GM12872 (cell line): ENCODE results near the gene DDAH1.

Experiments
- TF ChIP-seq, protein P1 (sequence below): IDR thresholded peaks from 3 replicates; pipeline ENCODE4 v1.5.1; 2011; ENCODE audit warnings: low read depth, mild to moderate bottlenecking, low read length, moderate library complexity; ENCODE audit not compliant: insufficient read depth

DDAH1 gene

DNA sequence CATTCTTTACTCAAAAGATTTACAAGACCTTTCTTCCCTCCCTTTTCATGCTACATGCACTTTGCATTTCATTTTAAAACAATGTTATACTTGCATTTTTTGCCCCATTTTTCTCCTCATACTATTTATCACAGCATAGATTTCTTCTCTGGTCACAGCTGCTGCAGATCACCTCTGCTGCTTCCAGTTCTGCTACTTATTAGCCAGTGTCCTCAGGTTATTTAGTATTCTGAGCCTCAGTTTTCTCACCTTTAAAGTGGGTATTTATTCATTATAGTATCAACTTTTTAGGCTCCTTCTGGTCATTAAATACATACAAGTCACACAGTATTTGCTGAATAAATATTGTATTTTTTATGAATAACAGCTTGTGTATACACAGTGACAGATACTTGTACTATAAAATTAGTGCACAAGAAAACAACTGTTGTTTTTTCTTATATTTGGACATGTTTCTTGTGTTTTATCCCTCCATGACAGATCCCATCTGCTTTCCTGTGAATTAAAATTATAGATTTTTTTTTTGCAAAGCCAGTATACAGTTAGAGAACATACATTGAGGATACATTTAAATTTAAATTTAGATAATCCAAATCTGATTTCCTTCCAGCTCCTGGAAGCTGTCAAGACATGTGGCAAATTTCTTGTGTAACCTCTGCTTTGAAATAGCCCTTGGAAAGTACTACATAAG is 103.2 kb downstream of the DDAH1 start:
- TF ChIP-seq, protein P1, sequence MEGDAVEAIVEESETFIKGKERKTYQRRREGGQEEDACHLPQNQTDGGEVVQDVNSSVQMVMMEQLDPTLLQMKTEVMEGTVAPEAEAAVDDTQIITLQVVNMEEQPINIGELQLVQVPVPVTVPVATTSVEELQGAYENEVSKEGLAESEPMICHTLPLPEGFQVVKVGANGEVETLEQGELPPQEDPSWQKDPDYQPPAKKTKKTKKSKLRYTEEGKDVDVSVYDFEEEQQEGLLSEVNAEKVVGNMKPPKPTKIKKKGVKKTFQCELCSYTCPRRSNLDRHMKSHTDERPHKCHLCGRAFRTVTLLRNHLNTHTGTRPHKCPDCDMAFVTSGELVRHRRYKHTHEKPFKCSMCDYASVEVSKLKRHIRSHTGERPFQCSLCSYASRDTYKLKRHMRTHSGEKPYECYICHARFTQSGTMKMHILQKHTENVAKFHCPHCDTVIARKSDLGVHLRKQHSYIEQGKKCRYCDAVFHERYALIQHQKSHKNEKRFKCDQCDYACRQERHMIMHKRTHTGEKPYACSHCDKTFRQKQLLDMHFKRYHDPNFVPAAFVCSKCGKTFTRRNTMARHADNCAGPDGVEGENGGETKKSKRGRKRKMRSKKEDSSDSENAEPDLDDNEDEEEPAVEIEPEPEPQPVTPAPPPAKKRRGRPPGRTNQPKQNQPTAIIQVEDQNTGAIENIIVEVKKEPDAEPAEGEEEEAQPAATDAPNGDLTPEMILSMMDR, result no peak

DNA sequence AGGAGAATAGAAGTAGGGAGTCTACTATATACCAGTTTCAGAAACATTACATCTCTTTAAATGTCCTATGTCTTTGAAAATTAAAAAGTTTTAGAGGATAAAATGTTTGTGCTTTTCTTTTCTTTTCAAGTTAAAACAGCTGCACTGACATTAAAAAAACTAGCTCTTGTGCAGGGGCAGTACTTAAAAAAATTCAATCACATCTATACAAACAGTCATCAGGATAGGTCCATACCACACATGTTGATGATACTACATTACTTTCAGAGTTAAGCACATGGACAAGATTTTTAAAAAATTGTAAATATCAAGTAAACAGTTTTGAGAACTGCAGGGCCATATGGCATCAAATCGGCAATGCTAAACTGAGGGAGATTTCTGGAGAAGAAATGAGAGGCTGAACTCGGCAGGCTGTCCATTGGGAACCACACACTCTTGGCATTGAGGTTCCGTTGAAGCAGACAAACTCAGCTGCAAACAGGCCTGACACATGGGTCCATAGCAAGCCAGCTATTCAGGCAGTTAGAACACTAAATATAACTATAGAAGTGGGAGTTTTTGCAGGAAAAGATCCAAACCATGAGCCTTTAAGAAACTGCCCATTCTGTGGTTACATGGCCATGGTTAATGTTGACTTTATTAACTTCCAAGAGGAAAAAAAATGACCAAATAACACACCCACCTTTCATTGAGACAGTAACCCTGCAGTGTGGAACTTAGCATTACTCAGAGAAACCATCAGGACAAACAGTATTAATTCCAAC is 104.0 kb downstream of the DDAH1 start:
- TF ChIP-seq, protein P1, result no peak

DNA sequence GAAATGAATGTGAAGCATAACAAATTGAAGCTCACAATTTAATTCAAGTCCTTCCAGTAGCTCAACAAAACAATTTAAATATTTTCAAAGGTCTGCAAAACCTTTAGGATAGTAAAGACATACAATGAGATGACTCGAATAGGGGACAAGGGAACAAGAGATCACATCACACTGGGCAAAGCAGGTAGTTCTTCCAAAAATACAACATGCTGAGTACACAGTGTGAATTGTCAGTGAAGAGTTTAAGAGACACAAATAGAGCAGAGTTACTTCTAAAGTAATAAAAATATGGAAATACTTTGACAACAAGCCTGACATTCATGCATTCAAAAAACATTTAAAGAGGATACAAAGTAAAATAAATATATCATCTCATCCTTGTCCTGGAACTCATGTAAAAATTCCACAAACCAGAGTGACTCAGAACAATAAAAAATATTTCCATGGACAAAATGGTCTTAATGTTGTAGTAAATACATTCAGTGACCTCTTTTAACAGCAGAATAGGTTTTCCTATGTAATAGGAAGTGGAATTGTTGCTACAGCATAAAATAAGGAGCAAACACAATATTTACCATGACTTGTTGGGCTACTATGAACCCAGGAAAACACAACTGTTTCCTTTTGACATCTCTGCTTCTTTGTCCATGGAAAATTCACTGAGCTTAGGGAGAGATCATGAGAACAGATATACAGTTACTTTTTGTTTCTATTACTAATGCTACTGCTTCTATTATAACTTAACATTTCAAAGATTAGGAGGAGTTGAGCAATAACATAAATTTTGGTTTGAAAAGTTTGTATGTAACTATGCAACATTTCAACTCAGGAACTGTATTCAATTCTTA is 104.9 kb downstream of the DDAH1 start:
- TF ChIP-seq, protein P1, result no peak

DNA sequence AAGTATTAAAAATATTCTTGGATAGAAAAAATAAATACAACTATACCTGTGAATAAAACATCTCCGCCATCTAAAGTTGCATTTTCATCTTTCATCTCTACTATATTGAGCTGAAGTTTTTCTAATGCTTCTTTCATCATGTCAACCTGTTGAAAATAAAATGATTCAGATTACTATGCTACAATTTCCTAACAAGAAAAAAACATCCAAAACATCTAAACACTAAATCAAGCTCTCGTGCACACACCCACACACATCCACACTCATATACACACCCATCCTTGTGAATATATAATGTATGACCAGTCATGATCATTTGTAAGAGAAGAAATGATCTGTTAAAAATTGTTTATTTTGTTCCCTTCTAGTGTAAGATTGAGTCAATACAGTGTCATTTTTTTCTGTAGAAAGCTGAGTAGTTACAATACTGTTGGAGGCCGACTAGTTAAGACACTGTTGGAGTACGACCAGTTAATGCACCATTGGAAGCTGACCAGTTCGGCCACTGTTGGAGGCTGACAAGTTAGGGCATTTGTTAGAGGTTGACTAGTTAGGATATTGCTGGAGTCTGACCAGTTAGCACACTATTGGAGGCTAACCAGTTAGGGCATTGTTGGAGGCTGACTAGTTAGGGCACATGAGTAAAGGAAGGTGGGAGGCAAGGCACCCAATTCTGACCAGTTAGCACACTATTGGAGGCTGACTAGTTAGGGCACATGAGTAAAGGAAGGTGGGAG is 106.1 kb downstream of the DDAH1 start:
- TF ChIP-seq, protein P1, result no peak

DNA sequence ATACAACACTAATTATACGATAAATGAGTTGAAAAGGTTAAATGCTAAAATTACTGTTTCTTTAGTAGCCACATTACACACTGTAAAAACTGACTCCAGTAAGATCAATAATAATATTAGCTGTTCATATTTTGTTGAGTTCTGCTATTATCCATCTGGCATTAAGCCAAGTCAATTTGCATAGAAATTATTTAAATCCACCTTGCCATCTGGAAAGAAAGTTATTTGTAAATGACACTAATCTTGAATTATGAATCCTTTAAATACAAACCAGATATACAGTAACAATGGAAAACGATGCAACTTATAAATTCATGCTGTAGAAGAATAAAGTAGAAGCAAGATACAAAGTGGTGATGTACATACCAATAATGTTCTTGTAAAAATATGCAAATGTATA is 107.1 kb downstream of the DDAH1 start:
- TF ChIP-seq, protein P1, result no peak

DNA sequence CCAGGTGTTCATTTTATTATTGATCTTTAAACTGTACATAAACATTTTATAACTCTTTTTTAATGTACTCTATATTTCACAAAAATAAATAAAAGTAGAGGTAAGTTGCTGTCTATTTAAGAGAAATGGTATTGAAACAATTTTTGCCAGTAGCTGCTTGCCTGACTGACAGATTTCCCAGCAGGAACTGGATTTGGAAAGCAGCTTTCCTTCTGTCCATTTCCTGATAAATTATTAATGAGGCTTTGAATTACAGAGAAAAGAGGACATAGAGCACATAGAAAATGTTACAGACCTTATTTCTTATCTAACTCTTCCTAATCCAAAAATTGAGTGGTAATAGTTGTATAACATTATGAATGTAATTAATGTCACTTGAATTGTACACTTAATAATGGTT is 108.8 kb downstream of the DDAH1 start:
- TF ChIP-seq, protein P1, result no peak

DNA sequence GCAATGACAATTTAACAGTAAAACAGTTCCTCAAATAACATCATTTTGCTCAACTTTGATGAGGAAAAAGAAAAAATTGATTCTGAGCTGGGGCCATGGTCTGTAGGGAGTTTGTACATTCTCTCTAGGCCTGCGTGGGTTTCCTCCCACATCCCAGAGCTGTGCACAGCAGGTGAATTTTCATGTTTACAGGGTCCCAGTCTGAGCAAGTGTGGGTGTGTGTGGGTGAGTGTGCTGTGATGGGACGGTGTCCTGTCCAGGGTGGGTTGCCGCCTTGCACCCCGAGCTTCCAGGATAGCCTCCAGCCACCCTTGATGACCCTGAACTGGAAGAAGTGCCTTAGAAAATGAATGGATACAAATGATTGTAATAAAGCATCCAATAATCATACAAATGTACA is 112.9 kb downstream of the DDAH1 start:
- TF ChIP-seq, protein P1, result no peak
